ENCODE data around the gene DNAH2.
A peak's percentile ranks its signal among the peaks of the same experiment; 100 is the strongest.

- TF ChIP-seq SUZ12 (IDR thresholded peaks at IDR 0.05; ENCODE audit: extremely low read depth, insufficient read depth, insufficient read length), result no peak
- TF ChIP-seq YY1 (IDR thresholded peaks at IDR 0.05; ENCODE audit: insufficient read depth, insufficient read length), result peak; percentile 97
These were observed 30.3 kb upstream of the DNAH2 start, which contains the start of gene TP53 for GRCh38 chr17:7687072-7687907.

All from NT2/D1 (cell line).